Fibroblast of skin of left quadriceps (primary cell): ENCODE results near the gene RASGRP3.
A peak's percentile ranks its signal among the peaks of the same experiment; 100 is the strongest.

Experiments
- DNase-seq, 2 experiments: peaks; one replicate each; pipeline ENCODE4 v3.0.0-alpha.2; 2013; ENCODE audit warnings: low read depth in 2 of 2

Gene RASGRP3

DNA sequence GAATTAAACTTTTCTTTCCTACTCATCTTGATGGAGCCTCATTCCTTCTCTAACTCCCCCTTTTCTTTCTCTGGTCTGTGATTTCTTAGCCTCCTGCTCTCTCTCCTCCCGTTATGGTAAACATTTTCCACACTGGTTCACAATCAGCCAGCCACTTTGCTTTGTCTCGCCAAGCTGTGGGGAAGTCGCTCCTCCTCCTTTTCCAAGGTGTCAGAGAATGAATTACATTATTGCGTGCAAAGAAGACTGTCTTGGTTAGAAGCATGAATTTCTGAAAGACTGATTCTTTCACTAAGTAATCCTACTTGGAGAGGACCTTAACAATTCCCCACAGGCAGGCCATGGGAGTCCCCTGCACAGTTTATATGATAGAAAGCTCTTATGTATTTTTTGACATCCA is 46.1 kb downstream of the RASGRP3 start:
- DNase-seq = no peak

- DNase-seq = no peak
These were observed 49.2 kb downstream of the RASGRP3 start for GRCh38 chr2:33525666-33526065.

DNA sequence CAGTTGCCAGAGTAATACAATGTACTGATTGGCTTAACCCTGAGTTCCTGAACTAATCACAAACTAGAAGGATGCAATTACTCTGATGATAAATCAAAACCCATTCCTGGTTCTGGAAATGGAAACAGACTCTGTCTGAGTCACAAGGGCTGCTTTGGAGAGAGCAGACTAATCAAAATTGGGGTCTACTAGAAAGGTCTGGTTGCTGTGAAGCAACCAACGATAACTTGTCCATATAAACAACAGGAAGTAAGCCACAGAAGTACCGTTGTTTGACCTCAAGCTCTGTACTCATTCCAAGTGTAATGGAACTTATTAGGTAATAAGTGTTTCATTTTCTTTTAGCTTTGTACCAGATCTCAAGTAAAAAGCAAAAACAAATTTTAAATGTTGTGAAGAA is 49.7 kb downstream of the RASGRP3 start:
- DNase-seq = no peak

- DNase-seq = no peak
These were observed 50.5 kb downstream of the RASGRP3 start for GRCh38 chr2:33526921-33527320.

DNA sequence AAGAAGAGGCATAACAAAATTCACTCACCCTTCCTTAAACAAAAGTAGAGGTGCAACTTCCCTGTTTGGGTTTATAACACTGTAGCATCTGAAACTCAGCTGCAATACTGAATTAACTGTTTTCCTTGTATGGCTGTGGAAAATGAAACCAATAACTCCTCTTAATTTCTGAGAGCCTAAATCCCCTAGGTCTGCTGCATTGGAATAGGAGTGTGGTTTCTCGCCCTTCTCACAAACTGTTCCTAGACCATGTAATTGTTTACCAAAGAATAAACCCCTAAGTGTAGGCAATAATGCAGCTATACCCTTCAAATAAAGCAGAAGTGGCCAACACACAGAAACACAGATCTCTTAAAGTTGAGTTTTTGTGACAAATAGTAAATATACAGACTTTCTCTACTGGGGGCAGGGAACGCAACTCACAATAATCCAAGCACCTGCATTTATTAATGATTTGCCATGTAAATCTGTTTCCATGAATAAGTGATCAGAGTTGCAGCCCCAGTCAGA is 52.0 kb downstream of the RASGRP3 start:
- no peak for DNase-seq

- DNase-seq = peak; percentile 94
These were observed 53.5 kb downstream of the RASGRP3 start for GRCh38 chr2:33529771-33530481.

GRCh38 chr2:33530690-33531548 is 54.5 kb downstream of the RASGRP3 start:
- DNase-seq = no peak

DNA sequence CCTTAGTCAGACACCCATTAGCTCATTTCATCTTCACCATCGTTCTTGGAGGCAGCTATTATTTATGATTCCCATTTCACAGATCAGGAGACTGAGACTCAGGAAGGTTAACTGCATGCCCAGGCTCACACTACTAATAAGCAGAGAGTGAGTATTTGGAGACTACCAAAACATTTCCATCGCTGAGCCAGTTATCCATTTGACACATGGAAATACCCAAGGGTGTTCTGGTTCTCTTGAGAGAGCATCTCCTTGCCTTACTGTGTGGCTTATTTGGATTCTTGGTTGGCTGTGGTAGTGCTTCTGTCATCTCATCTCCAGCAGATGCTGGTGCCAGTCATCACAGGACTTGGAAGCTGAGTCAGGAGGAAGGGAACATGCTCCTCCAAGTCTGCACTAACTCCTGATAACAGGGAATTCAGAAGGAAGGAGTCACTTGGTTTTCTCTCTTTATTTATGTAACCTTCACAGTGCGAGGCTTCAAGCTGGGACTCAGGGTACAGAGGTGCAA is 55.2 kb downstream of the RASGRP3 start:
- DNase-seq = no peak

DNA sequence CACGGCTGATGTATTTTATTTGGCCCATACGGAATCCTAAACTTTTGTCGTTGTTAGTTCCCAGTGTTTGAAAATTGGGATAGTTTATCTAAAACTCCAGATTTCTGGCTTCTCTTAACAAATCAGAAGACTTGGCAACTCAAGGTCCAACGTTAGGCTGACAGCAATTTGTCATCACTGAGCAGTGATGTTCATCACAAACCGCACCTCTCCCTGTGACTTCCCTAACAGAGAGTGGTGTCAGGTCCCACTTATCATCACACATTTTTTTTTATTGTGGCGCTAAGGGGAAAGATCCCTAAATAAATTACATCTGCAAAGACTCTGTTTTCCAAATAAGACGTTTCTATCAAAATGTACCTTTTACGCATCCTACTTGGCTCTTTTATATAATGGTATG is 55.7 kb downstream of the RASGRP3 start:
- DNase-seq = no peak

GRCh38 chr2:33532966-33533365 is 56.5 kb downstream of the RASGRP3 start:
- DNase-seq = no peak

DNA sequence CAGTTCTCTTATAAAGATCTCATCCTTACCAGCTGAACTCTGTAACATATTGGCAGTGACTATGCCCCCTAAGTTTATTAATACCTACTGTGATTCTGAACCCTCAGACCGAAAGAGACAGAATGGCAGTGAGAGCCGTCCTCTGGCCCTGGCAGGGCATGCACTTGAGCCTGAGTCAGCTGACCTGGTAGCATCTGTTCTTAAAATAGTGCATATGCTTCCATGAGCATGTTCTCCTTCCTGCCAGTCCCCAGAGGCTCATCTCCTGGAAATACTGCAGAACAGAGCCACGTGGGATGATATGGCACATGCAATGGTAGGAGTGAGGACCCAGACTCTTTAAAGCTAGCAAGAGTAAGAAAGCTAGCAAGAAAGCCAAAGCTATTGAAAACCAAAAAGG is 59.0 kb downstream of the RASGRP3 start:
- DNase-seq = no peak

- DNase-seq = no peak
These were observed 64.8 kb downstream of the RASGRP3 start for GRCh38 chr2:33541243-33541642.

- no peak for DNase-seq
These were observed 73.8 kb downstream of the RASGRP3 start for GRCh38 chr2:33550206-33550605.

- DNase-seq = no peak
These were observed 76.5 kb downstream of the RASGRP3 start for GRCh38 chr2:33552758-33553461.

DNA sequence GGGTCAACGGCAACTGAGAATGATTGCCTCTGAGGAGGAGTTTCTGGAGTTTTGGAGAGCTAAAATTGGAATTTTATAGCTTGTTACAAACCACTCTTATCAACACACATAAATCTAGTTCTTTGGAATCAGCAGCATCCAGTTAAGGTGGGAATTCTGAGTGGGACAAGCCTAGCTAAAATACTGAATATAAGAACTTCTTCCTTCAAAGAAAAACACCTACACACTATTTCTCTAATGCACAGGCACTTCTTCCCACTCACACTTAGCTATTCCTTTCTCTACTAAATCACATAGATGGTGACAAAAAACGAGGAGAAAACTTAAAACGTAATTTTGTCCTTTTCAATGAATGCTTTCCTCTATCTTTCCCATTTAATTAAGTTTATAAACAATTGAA is 79.2 kb downstream of the RASGRP3 start:
- no peak for DNase-seq

DNA sequence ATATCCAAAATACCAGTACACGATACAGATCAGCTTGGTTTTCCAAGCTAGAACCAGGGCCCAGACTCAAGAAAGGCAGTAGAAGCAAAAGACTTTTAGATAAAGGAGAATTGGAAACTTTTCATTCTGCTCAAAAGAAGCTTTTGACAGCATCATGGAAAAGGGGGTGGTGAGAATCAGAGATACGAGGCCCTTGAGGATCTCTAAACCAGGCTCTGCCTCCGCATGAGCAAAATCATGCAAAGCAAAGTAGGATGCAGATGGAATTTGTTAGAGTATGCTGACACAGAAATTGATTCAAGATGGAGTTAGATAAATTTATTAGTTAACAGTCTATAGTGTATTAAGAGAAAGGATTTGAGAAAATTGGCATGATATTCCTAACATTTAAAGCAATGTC is 82.9 kb downstream of the RASGRP3 start:
- peak in 1 of 2 experiments; percentile 39 for DNase-seq

GRCh38 chr2:33560017-33560416 is 83.6 kb downstream of the RASGRP3 start:
- no peak for DNase-seq

- no peak for DNase-seq
These were observed 85.4 kb downstream of the RASGRP3 start for GRCh38 chr2:33561872-33562271.

DNA sequence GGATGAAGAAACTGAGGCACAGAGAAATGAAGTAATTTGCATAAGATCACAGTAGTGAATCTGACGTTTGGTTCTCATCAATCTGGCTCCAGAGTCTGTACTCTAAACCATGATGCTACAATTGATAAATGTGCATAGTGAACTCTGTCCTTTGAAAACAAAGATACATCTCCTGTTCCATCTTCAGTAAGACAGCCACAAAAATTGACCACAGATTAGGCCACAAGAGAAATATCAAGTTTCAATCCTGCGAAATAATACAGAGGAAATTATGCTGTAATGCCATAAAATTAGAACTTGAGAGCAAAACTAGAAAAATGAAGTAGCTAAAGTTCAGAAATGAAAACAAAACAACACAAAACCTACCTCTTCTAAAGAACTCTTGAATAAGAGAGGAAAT is 94.2 kb downstream of the RASGRP3 start:
- no peak for DNase-seq

- no peak for DNase-seq
These were observed 97.2 kb downstream of the RASGRP3 start for GRCh38 chr2:33573657-33574056.

GRCh38 chr2:33577084-33577483 is 100.6 kb downstream of the RASGRP3 start:
- no peak for DNase-seq

GRCh38 chr2:33577668-33578067 is 101.2 kb downstream of the RASGRP3 start:
- no peak for DNase-seq
